ENCODE results near the gene CRYBG1.

The CRYBG1 gene

DNA sequence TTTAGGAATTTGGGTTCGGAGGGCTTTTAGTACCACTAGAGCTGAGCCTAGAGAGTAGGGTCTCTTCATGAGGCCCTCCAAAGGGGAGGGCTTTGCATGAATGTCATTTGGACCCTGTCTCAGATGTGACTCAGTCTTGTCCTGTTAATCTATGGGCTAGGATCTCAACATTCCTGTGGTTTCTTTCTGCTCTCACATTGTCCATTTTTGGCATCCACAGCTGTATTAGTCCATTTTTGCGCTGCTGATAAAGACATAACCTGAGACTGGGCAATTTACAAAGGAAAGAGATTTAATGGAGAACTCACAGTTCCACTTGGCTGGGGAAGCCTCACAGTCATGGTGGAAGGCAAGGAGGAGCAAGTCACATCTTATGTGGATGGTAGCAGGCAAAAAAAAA is 61.0 kb downstream of the CRYBG1 start:
- H3K36me3 Mint-ChIP-seq: peaks cover 1% of the 10 kb centered on the region
- peaks cover 12% of the 10 kb centered on the region for H3K27me3 Mint-ChIP-seq

DNA sequence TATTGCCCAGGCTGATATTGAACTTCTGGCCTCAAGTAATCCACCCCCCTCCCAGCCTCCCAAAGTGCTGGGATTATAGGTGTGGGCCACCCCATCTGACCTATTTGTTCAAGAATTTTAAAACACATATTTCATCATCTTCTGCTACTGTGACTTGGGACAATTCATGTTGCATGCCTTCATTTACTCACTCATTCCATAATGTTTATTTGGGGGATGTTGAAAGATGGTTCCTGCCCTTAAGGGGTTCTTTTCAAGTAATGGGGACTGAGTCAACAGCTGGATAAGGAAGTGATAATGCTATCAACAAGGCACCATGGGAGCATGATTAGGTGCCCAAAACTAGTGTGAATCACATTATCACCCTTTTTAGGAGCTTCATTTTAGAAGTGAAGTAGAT is 62.0 kb downstream of the CRYBG1 start:
- DNase-seq (ENCODE audit: low spot score in 2 of 2) (no peak), ATAC-seq (ENCODE audit: low read depth) (no peak)
- Mint-ChIP-seq H3K4me3 (no peak overlapping the region), H3K27ac (no peak overlapping the region), H3K27me3 (peaks cover 12% of the 10 kb centered on the region), H3K9me3 (no peaks in the 10 kb centered on the region), H3K4me1 (no peaks in the 10 kb centered on the region), H3K36me3 (peaks cover 1% of the 10 kb centered on the region)

More for the DNA sequence above, 61.0 kb downstream of the CRYBG1 start:
- no peak for DNase-seq (ENCODE audit: low spot score in 2 of 2)
- Mint-ChIP-seq H3K4me1 (no peaks in the 10 kb centered on the region), H3K4me3 (no peak overlapping the region), H3K27ac (no peak overlapping the region), H3K9me3 (no peaks in the 10 kb centered on the region)
- no peak for ATAC-seq (ENCODE audit: low read depth)

DNA sequence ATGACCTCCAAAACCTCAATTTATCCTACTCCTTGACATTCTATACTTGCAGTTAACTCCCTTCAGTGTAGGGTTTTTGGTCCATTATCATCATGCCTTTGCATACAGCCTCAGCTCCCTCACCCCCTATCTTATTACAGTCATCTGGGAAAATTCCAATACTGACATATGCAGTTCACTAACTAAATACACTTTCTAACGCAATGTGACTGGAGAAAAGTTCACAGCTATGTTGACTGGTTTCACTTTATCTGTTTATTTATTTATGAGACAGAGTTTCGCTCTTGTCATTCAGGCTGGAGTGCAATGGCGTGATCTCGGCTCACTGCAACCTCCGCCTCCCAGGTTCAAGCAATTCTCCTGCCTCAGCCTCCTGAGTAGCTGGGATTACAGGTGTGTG is 64.9 kb downstream of the CRYBG1 start:
- ATAC-seq (ENCODE audit: low read depth) (no peak), DNase-seq (ENCODE audit: low spot score in 2 of 2) (no peak)
- Mint-ChIP-seq H3K27ac (no peak overlapping the region), H3K9me3 (no peaks in the 10 kb centered on the region), H3K36me3 (peaks cover 1% of the 10 kb centered on the region), H3K27me3 (peaks cover 9% of the 10 kb centered on the region), H3K4me1 (no peaks in the 10 kb centered on the region), H3K4me3 (no peak overlapping the region)

DNA sequence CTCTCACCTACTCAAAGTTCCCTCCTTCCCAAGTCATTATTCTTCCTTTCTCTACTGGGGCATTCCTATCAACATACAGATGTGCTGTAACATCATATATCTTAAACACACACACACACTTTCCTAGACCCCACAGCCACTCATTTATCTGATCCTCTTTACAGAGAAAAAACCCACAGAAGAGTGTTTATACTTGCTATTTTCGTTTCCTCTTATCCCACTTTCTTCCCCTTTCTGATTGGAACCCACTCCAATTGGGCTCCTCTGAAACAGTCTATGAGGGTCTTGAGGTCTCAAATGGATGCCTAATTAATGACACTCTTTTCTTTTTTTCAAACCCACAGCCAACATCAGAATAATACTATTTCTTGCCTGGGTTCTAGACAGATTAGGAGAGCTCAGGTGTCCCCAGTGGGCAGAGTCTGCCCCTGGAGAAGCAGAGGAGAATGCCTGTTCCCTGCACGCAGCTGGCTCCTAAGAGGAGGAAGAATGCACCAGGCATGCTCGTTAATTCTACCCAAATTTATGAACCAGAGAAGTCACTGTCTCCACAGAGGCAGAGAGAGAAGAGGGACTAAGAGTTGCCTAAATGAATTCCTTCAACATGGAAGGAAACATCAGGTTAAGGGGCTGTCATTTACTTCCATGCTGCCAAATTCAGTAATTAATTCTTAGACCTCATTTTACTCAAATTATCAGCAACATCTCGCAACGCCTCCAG is 65.9 kb downstream of the CRYBG1 start:
- Mint-ChIP-seq H3K9me3 (no peaks in the 10 kb centered on the region), H3K27ac (no peak overlapping the region), H3K27me3 (peaks cover 4% of the 10 kb centered on the region), H3K36me3 (no peaks in the 10 kb centered on the region), H3K4me3 (no peak overlapping the region), H3K4me1 (no peaks in the 10 kb centered on the region)
- no peak for ATAC-seq (ENCODE audit: low read depth)
- no peak for DNase-seq (ENCODE audit: low spot score in 2 of 2)

DNA sequence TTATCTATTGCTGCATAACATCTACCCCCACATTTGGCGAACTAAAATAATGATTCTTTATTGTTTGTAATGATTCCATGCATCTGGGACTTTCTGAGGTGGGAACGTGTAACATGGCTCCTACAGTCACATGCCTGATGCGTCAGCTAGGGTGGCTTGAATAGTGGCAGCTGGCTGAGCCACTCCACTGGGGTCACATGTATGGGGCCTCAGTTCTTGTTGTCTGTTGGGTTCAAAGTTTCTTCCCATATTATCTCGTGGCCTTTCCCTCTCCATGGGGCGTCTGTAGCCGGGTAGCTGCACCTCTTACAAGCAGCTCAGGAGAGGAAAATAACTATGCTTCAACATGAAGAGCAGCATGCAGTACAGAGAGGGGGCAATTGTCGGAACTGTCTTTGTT is 69.9 kb downstream of the CRYBG1 start:
- DNase-seq (ENCODE audit: low spot score in 2 of 2) (no peak), ATAC-seq (ENCODE audit: low read depth) (no peak)
- Mint-ChIP-seq H3K36me3 (no peaks in the 10 kb centered on the region), H3K4me1 (no peaks in the 10 kb centered on the region), H3K27me3 (no peaks in the 10 kb centered on the region), H3K4me3 (no peak overlapping the region), H3K27ac (no peak overlapping the region), H3K9me3 (no peaks in the 10 kb centered on the region)

DNA sequence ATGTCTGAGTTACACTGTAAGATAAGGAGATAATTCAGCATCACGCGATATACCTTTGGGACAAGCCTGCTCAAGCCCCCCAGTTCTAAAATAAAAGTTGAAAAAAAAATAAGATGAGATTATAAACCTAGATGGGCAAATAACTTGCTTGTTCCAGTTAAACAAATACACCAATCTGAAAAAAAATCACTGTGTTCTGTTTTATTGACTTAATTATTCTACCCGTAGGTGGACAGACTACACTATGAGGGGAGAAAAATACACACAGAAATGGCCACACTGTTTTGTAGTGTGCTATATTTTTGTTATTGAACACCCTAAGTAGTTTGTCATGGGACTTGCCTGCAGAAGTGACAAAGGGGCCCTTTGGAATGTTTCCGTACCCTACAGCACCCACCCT is 70.9 kb downstream of the CRYBG1 start:
- no peak for DNase-seq (ENCODE audit: low spot score in 2 of 2)
- no peak overlapping the region for H3K4me3 Mint-ChIP-seq
- no peaks in the 10 kb centered on the region for H3K9me3 Mint-ChIP-seq
- no peaks in the 10 kb centered on the region for H3K36me3 Mint-ChIP-seq
- no peak for ATAC-seq (ENCODE audit: low read depth)
- H3K4me1 Mint-ChIP-seq: no peaks in the 10 kb centered on the region
- no peaks in the 10 kb centered on the region for H3K27me3 Mint-ChIP-seq
- no peak overlapping the region for H3K27ac Mint-ChIP-seq

DNA sequence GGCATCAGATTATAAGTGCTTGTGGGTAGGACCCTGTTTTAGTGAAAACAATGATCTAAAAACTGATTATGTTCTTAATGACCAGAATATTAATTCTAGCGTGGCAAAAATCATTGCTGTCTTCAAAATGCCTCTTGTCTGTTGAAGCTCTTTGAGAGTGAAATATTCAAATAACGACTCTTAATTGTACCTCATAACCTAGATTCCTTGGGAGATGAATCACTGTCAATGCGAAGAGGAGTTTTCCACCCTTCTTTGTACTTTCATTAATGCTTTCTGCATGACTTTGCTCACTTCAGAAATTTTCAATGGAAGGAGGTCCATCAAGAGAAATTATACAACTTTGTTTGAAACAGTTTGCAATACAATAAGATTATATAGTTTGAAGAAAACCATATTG is 71.5 kb downstream of the CRYBG1 start:
- no peak for DNase-seq (ENCODE audit: low spot score in 2 of 2)
- Mint-ChIP-seq H3K27ac (no peak overlapping the region), H3K36me3 (no peaks in the 10 kb centered on the region), H3K4me1 (no peaks in the 10 kb centered on the region), H3K27me3 (no peaks in the 10 kb centered on the region), H3K4me3 (no peak overlapping the region), H3K9me3 (no peaks in the 10 kb centered on the region)
- no peak for ATAC-seq (ENCODE audit: low read depth)

DNA sequence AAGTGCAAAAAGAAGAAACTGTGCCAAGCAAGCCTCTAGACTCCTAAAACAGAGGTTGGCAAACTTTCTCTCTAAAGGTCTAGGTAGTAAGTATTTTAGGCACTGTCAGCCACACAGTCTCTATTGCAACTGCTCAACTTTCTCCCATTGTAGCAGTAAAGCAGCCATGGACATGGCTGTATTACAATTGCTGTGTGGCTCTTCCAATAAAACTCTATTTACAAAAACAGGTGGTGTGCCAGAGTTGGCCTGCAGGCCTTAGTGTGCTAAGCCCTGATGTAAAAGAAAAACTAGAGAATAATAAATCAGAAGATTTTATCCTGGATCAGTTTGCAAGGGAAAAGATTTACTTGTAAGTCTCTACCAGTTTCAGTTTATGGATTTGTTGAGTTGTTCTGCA is 74.0 kb downstream of the CRYBG1 start:
- no peak overlapping the region for H3K4me3 Mint-ChIP-seq
- no peaks in the 10 kb centered on the region for H3K9me3 Mint-ChIP-seq
- H3K27me3 Mint-ChIP-seq: peaks cover 6% of the 10 kb centered on the region
- H3K27ac Mint-ChIP-seq: no peak overlapping the region
- DNase-seq (ENCODE audit: low spot score in 2 of 2): no peak
- no peak for ATAC-seq (ENCODE audit: low read depth)
- no peaks in the 10 kb centered on the region for H3K36me3 Mint-ChIP-seq
- H3K4me1 Mint-ChIP-seq: no peaks in the 10 kb centered on the region

DNA sequence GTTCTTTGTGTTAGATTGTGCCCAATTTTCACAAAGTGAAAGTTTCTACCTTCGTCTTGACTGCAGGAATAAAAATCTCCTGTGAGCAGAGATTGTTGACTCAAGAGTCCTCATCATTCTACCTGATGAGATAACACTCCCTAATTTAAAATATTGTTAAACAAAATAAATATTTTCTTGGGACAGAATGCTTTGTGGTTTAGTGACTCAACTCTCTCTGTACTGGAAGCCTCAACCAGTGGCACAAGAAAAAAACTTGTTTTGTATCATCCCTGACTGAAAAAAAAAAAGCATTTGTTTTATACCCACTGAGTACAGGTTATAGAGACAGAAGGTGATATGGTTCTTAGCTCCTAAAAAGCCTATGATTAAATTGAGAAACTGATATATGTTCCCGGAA is 78.9 kb downstream of the CRYBG1 start:
- no peak for DNase-seq (ENCODE audit: low spot score in 2 of 2)
- H3K27me3 Mint-ChIP-seq: peaks cover 15% of the 10 kb centered on the region
- peaks cover 2% of the 10 kb centered on the region for H3K4me1 Mint-ChIP-seq
- no peak overlapping the region for H3K4me3 Mint-ChIP-seq
- no peak for ATAC-seq (ENCODE audit: low read depth)
- H3K36me3 Mint-ChIP-seq: no peaks in the 10 kb centered on the region
- H3K27ac Mint-ChIP-seq: no peak overlapping the region
- no peaks in the 10 kb centered on the region for H3K9me3 Mint-ChIP-seq

DNA sequence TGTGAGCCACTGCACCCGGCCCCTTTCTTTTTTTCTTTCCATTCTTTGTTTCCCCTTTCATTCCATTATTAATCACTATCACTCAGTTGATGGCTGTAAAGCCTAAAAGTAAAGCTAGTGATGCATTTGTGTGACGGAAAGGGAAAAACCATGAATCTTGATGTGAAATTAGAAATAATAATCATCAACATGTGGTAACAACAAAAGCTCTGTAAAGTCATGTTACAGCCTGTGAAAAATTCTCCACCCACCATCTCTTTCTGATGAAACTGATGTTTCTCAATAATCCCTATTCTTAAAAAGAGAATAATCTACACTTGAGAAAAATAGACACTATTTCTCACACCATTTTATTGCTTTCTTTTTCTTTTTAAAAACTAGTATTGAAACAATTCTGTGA is 80.0 kb downstream of the CRYBG1 start:
- Mint-ChIP-seq H3K4me3 (no peak overlapping the region), H3K9me3 (no peaks in the 10 kb centered on the region), H3K36me3 (no peaks in the 10 kb centered on the region), H3K4me1 (peaks cover 6% of the 10 kb centered on the region), H3K27ac (no peak overlapping the region), H3K27me3 (peaks cover 15% of the 10 kb centered on the region)
- ATAC-seq (ENCODE audit: low read depth): no peak
- DNase-seq (ENCODE audit: low spot score in 2 of 2): no peak

DNA sequence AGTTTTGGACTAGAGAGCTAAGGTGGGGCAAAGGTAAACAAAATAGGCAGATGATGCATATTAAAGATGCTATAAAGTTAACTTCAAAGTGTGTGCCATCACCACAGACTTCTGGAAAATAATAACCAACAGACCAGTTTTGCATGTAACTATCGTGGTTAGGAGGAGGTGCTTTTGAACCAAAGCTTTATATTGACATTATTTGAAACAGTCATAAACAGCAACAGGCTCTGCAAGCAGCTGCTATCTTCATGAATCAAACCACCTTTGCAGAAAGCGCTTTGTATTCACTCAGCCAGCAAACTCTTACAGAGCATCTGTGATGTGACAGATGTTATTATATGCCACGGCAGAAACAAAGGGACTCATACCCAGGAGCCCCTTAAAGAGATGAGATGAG is 81.9 kb downstream of the CRYBG1 start:
- no peaks in the 10 kb centered on the region for H3K9me3 Mint-ChIP-seq
- no peaks in the 10 kb centered on the region for H3K36me3 Mint-ChIP-seq
- H3K27me3 Mint-ChIP-seq: peaks cover 15% of the 10 kb centered on the region
- no peak for ATAC-seq (ENCODE audit: low read depth)
- no peak overlapping the region for H3K27ac Mint-ChIP-seq
- peaks cover 9% of the 10 kb centered on the region for H3K4me1 Mint-ChIP-seq
- no peak for DNase-seq (ENCODE audit: low spot score in 2 of 2)
- no peak overlapping the region for H3K4me3 Mint-ChIP-seq

DNA sequence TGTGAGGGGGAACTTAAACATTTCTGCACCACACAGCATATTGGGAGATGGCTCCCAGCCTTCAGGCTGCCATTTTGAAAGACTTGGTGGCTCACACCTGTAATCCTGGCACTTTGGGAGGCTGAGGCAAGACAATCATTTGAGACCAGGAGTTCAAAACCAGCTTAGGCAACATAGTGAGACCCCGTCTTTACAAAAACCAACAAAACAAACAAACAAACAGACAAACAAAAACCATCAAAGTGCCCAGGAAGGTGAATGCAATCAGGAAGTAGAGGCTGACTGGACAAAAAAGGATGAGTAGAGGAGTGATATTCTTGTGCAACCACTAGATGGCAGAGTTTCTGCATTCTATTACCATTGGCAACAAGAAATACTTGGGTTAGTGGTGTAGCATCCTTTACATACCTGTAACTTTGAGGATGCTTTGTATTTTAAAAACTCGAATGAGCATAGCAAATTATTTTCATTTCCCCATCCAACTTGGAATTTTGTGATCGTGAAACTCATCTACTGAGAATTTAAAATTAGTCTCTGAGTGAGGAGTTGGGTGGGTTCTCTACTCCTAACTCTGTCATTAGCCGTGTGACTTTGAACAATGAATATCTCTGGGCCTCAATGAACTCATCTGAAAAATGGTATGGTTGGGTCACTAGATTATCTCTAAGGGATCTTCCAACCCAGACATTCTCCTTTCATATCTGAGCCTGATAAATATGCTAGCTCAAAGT is 84.4 kb downstream of the CRYBG1 start:
- ATAC-seq (ENCODE audit: low read depth) (peak; percentile 61), DNase-seq (ENCODE audit: low spot score in 2 of 2) (peak in 1 of 2 donors; percentile 65)
- peaks cover 8% of the 10 kb centered on the region for H3K27me3 Mint-ChIP-seq
- no peaks in the 10 kb centered on the region for H3K36me3 Mint-ChIP-seq
- peaks cover 20% of the 10 kb centered on the region for H3K4me1 Mint-ChIP-seq
- no peaks in the 10 kb centered on the region for H3K9me3 Mint-ChIP-seq
- no peak overlapping the region for H3K4me3 Mint-ChIP-seq
- H3K27ac Mint-ChIP-seq: no peak overlapping the region

DNA sequence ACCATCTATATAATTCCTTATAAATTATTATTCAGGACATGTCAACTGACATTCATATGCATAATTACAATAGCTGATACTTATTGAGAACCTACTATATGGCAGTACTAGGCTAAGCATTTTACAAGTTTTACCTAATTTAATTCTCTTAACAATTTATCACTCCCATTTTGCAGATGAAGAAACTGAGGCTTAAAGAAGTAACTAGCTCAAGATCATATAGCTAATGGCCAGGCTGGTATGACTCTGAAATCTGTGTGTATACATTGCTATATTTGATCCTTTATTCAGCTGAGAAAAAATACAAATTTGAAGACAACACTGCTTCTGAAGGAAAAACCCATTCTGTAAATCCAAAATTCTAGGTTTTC is 85.0 kb downstream of the CRYBG1 start:
- no peak for ATAC-seq (ENCODE audit: low read depth)
- Mint-ChIP-seq H3K9me3 (no peaks in the 10 kb centered on the region), H3K4me1 (peaks cover 20% of the 10 kb centered on the region), H3K36me3 (no peaks in the 10 kb centered on the region), H3K4me3 (no peak overlapping the region), H3K27me3 (peaks cover 5% of the 10 kb centered on the region), H3K27ac (no peak overlapping the region)
- DNase-seq (ENCODE audit: low spot score in 2 of 2): no peak

DNA sequence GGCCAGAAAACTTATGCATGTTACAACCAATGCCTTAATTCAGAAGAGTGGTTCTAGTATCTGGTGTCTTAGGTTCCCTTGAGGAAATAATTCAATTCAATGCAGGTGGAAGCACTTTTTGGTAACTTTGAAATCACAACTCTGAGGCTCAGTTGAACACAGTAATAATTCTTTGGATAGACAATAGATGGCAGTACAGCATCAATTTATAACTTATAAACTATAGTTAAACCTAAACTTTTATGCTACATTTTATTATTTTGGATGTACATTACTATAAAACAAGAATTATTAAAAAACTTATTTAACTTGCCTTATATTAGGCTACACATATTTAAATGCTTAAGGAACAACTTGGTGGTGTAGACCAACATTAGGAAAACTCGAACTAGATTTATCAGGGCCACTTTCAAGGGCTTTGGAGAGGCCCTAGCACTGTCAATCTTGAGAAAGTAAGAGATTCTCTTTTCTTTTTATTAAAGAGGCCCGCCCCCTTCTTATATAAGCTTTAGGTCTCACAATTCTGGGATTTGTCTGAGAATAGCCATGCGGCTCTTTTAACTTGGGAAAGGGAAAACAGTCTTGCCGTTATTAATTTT is 85.9 kb downstream of the CRYBG1 start:
- DNase-seq (ENCODE audit: low spot score in 2 of 2) (no peak), ATAC-seq (ENCODE audit: low read depth) (no peak)
- Mint-ChIP-seq H3K27ac (peak overlapping the region; percentile 41), H3K9me3 (no peaks in the 10 kb centered on the region), H3K36me3 (no peaks in the 10 kb centered on the region), H3K4me1 (peaks cover 20% of the 10 kb centered on the region), H3K4me3 (no peak overlapping the region), H3K27me3 (peaks cover 2% of the 10 kb centered on the region)
